Left colon (tissue), 2 donors: ENCODE measurements around the gene KRTAP9-2. TPM values are rescaled to one million over a fixed set of nuclear protein-coding genes. Genes with fewer than 3 reads are reported as not detected.
"Not testable (repeated sequence)": the region's sequence is repeated elsewhere in the genome, so short reads cannot be mapped to it uniquely, and the experiment has no call there.

Experiments
- ATAC-seq: fragments of 200-7000 bp; cut with Tn5 transposase; one replicate; pipeline ENCODE4 v1.9.1; 2020; ENCODE audit warnings: mild to moderate bottlenecking, moderate library complexity
- DNase-seq, 2 donors: peaks; one replicate each; pipeline ENCODE4 v3.0.0-alpha.2; 2020
- intact Hi-C, 2 donors: fragments of 100-400 bp; cut with DNase I in 1 of 2; cut with micrococcal nuclease in 1 of 2; formaldehyde crosslinking; loops; one replicate each; pipeline versions ENCODE4 v1.11.2 to v1.14.0; 2022; cut with DNase I, micrococcal nuclease
- total RNA-seq, 2 donors: library from RNA; stranded (reverse); fragmentation: NEBNext Ultra II Directional; extraction: Animal tissue kit (Norgen Biotek cat#: 25700); gene quantifications; one replicate each; pipeline ENCODE4 v1.2.1, GENCODE V29; 2021
- donor health status: DM: no; HTN: no; CAD: no.
- donor health status: DM: yes; HTN: yes; CAD: no.

Gene KRTAP9-2
- total RNA-seq, 2 donors from 2014 or later: not detected

DNA sequence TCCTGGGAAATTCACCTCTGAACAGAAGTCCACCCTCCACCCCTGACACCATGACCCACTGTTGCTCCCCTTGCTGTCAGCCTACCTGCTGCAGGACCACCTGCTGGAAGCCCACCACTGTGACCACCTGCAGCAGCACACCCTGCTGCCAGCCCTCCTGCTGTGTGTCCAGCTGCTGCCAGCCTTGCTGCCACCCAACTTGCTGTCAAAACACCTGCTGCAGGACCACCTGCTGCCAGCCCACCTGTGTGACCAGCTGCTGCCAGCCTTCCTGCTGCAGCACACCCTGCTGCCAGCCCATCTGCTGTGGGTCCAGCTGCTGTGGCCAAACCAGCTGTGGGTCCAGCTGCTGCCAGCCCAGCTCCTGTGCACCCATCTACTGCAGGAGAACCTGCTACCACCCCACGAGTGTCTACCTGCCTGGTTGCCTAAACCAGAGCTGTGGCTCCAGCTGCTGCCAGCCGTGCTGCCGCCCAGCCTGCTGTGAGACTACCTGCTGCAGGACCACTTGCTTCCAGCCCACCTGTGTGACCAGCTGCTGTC lies 49.3 kb downstream of the KRTAP9-2 start, which contains the start of gene KRTAP9-7:
Gene KRTAP9-7, plus strand, starts transcription at position 51 of the 543 bp plus-strand sequence. Its CDS starts 0 bp downstream, at position 51.
- DNase-seq, ATAC-seq, intact Hi-C loops: not testable (repeated sequence)

Other genes with a start within 250 kb of the KRTAP9-2 start
- gene KRT40, start 242.3 kb upstream of the KRTAP9-2 start, total RNA-seq: under 1 TPM; 0.21 to 0.39 TPM
- gene KRTAP3-3, start 232.5 kb upstream of the KRTAP9-2 start, total RNA-seq: not detected
- not detected for gene KRTAP3-2, start 226.7 kb upstream of the KRTAP9-2 start, total RNA-seq
- gene KRTAP3-1, start 217.5 kb upstream of the KRTAP9-2 start, total RNA-seq: not detected
- not detected for gene KRTAP1-5, start 199.4 kb upstream of the KRTAP9-2 start, total RNA-seq
- gene KRTAP1-4, start 196.5 kb upstream of the KRTAP9-2 start, total RNA-seq: not detected
- gene KRTAP1-3, start 191.8 kb upstream of the KRTAP9-2 start, total RNA-seq: not detected
- gene KRTAP1-1, start 185.2 kb upstream of the KRTAP9-2 start, total RNA-seq: not detected
- not detected for gene KRTAP2-1, start 179.3 kb upstream of the KRTAP9-2 start, total RNA-seq
- gene KRTAP2-2, start 171.4 kb upstream of the KRTAP9-2 start, total RNA-seq: not detected
- gene KRTAP2-3, start 166.5 kb upstream of the KRTAP9-2 start, total RNA-seq: not detected
- not detected for gene KRTAP2-4, start 160.8 kb upstream of the KRTAP9-2 start, total RNA-seq
- not detected for gene KRTAP4-7, start 142.5 kb upstream of the KRTAP9-2 start, total RNA-seq
- gene KRTAP4-8, start 128.5 kb upstream of the KRTAP9-2 start, total RNA-seq: not detected
- gene KRTAP4-16, start 124.4 kb upstream of the KRTAP9-2 start, total RNA-seq: not detected
- not detected for gene KRTAP4-9, start 121.3 kb upstream of the KRTAP9-2 start, total RNA-seq
- not detected for gene KRTAP4-11, start 108.3 kb upstream of the KRTAP9-2 start, total RNA-seq
- gene KRTAP4-12, start 102.5 kb upstream of the KRTAP9-2 start, total RNA-seq: not detected
- not detected for gene KRTAP4-6, start 86.1 kb upstream of the KRTAP9-2 start, total RNA-seq
- not detected for gene KRTAP4-5, start 76.8 kb upstream of the KRTAP9-2 start, total RNA-seq
- gene KRTAP4-4, start 65.9 kb upstream of the KRTAP9-2 start, total RNA-seq: not detected
- gene KRTAP4-3, start 58.4 kb upstream of the KRTAP9-2 start, total RNA-seq: not detected
- gene KRTAP4-2, start 48.4 kb upstream of the KRTAP9-2 start, total RNA-seq: not detected
- under 1 TPM in 1 of 2 donors, not detected in 1; 0.34 TPM for gene KRTAP4-1, start 41.7 kb upstream of the KRTAP9-2 start, total RNA-seq
- gene KRTAP9-1, start 36.8 kb upstream of the KRTAP9-2 start, total RNA-seq: not detected
- not detected for gene KRTAP9-3, start 5.8 kb downstream of the KRTAP9-2 start, total RNA-seq
- gene KRTAP9-8, start 11.4 kb downstream of the KRTAP9-2 start, total RNA-seq: not detected
- gene KRTAP9-4, start 23.0 kb downstream of the KRTAP9-2 start, total RNA-seq: not detected
- gene KRTAP9-9, start 28.7 kb downstream of the KRTAP9-2 start, total RNA-seq: not detected
- not detected for gene KRTAP9-6, start 38.7 kb downstream of the KRTAP9-2 start, total RNA-seq
- not detected for gene KRTAP9-7, start 49.0 kb downstream of the KRTAP9-2 start, total RNA-seq
- gene KRTAP29-1, start 76.2 kb downstream of the KRTAP9-2 start, total RNA-seq: not detected
- not detected for gene KRTAP16-1, start 82.7 kb downstream of the KRTAP9-2 start, total RNA-seq
- not detected for gene KRTAP17-1, start 89.1 kb downstream of the KRTAP9-2 start, total RNA-seq
- not detected for gene KRT33A, start 124.2 kb downstream of the KRTAP9-2 start, total RNA-seq
- gene KRT33B, start 143.2 kb downstream of the KRTAP9-2 start, total RNA-seq: not detected
- gene KRT34, start 155.7 kb downstream of the KRTAP9-2 start, total RNA-seq: under 1 TPM in 1 of 2 donors, not detected in 1; 0.20 TPM
- not detected for gene KRT31, start 171.0 kb downstream of the KRTAP9-2 start, total RNA-seq
- gene KRT37, start 197.9 kb downstream of the KRTAP9-2 start, total RNA-seq: not detected
- not detected for gene KRT38, start 214.3 kb downstream of the KRTAP9-2 start, total RNA-seq
- not detected for gene KRT32, start 240.7 kb downstream of the KRTAP9-2 start, total RNA-seq